A549 treated with Hydrocortisone at 1 μM for 4 hours (cell line): ENCODE data around the gene DDX42. TPM values are rescaled to one million over a fixed set of nuclear protein-coding genes. Genes with fewer than 3 reads are reported as not detected.

Experiments used
- total RNA-seq: library from RNA; stranded (reverse); fragments of 200-300 nt; extraction: Qiagen RNA extraction; gene quantifications from 5 replicates; pipeline ENCODE4 v1.2.3, GENCODE V29; 2022

The DDX42 gene
- 90.8 to 118 TPM (median 92.2 TPM) in 5 replicates for total RNA-seq

GRCh38 chr17:63774141-63774968 lies at the start of gene DDX42:
Gene DDX42 (plus strand): TSS chr17:63774170. CDS start chr17:63787050, 12,880 bp downstream.

GRCh38 chr17:63741408-63742173 lies 32.4 kb upstream of the DDX42 start, which contains the start of gene STRADA:
Gene STRADA (minus strand): TSS chr17:63741799. CDS start chr17:63728369, 13,430 bp downstream.

GRCh38 chr17:63773272-63774140 lies 464 bp upstream of the DDX42 start, which contains the start of gene CCDC47:
Gene CCDC47 (minus strand): TSS chr17:63773597. CDS start chr17:63766175, 7,422 bp downstream.

GRCh38 chr17:63827002-63827800 lies 53.2 kb downstream of the DDX42 start, which contains the start of the genes FTSJ3 and PSMC5:
Gene FTSJ3 (minus strand): TSS chr17:63827663. CDS start chr17:63826902, 761 bp downstream.
Gene PSMC5 (plus strand): TSS chr17:63827431. CDS start chr17:63827491, 60 bp downstream.

GRCh38 chr17:63842540-63843386 lies 68.8 kb downstream of the DDX42 start, which contains the start of gene SMARCD2:
Gene SMARCD2 (minus strand): TSS chr17:63842685. CDS start chr17:63842674, 11 bp downstream.

Other genes with a start within 250 kb of the DDX42 start
- gene DCAF7, start 223.7 kb upstream of the DDX42 start, total RNA-seq: 50.0 to 63.4 TPM (median 57.5 TPM) in 5 replicates
- 48.5 to 56.3 TPM (median 54.6 TPM) in 5 replicates for gene TACO1, start 173.3 kb upstream of the DDX42 start, total RNA-seq
- gene MAP3K3, start 151.8 kb upstream of the DDX42 start, total RNA-seq: 13.2 to 19.5 TPM (median 17.5 TPM) in 5 replicates
- 8.6 to 13.1 TPM (median 11.4 TPM) in 5 replicates for gene LIMD2, start 74.0 kb upstream of the DDX42 start, total RNA-seq
- gene STRADA, start 32.4 kb upstream of the DDX42 start, total RNA-seq: 24.4 to 28.1 TPM (median 26.4 TPM) in 5 replicates
- gene CCDC47, start 573 bp upstream of the DDX42 start, total RNA-seq: 88.9 to 149 TPM (median 97.5 TPM) in 5 replicates
- gene PSMC5, start 53.3 kb downstream of the DDX42 start, total RNA-seq: 207 to 230 TPM (median 219 TPM) in 5 replicates
- 49.9 to 68.9 TPM (median 53.1 TPM) in 5 replicates for gene FTSJ3, start 53.5 kb downstream of the DDX42 start, total RNA-seq
- gene SMARCD2, start 68.5 kb downstream of the DDX42 start, total RNA-seq: 52.5 to 63.2 TPM (median 58.6 TPM) in 5 replicates
- not detected in 5 replicates for gene CSH2, start 99.5 kb downstream of the DDX42 start, total RNA-seq
- gene GH2, start 107.8 kb downstream of the DDX42 start, total RNA-seq: not detected in 5 replicates
- not detected in 5 replicates for gene CSH1, start 122.4 kb downstream of the DDX42 start, total RNA-seq
- gene CSHL1, start 137.1 kb downstream of the DDX42 start, total RNA-seq: not detected in 5 replicates
- gene GH1, start 144.7 kb downstream of the DDX42 start, total RNA-seq: not detected in 5 replicates
- gene CD79B, start 158.2 kb downstream of the DDX42 start, total RNA-seq: 0.08 to 0.09 TPM in 2 of 5 replicates, not detected in the others
- 0.03 to 0.15 TPM (median 0.07 TPM) in 5 replicates for gene SCN4A, start 198.7 kb downstream of the DDX42 start, total RNA-seq
- gene PRR29, start 224.2 kb downstream of the DDX42 start, total RNA-seq: 0.46 to 0.89 TPM (median 0.53 TPM) in 5 replicates
- gene ICAM2, start 246.5 kb downstream of the DDX42 start, total RNA-seq: not detected in 5 replicates